ENCODE data around the gene MINK1.
"Not testable (repeated sequence)": the region's sequence is repeated elsewhere in the genome, so short reads cannot be mapped to it uniquely, and the experiment has no call there.

The MINK1 gene

DNA sequence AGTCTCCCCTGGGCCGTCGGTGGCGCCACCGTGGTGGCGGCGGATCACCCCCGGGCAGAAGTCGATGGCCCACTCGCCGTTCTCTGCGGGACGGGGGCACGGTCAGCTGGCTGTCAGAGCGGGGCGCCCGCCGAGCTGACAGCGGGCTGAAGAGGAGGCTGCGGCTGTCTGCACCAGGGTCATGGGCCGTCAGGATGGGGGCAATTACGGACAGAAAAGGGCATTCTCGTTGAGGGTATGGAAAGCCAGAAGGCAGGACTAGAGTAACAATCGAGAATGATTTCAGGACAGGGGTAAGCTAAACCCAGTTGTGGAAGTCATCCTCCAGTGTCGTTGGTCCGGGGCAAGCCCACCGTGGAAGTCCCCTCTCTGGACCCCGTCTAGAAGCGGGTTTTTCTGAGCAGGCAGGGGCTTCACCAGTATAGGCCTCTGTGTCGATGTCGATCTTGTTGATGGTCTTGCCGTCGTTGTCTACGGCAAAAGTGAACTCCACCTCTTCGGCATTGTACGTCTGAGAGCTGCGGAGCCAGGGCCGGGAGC lies 68.0 kb downstream of the MINK1 start:
- no peak for FAIRE-seq

DNA sequence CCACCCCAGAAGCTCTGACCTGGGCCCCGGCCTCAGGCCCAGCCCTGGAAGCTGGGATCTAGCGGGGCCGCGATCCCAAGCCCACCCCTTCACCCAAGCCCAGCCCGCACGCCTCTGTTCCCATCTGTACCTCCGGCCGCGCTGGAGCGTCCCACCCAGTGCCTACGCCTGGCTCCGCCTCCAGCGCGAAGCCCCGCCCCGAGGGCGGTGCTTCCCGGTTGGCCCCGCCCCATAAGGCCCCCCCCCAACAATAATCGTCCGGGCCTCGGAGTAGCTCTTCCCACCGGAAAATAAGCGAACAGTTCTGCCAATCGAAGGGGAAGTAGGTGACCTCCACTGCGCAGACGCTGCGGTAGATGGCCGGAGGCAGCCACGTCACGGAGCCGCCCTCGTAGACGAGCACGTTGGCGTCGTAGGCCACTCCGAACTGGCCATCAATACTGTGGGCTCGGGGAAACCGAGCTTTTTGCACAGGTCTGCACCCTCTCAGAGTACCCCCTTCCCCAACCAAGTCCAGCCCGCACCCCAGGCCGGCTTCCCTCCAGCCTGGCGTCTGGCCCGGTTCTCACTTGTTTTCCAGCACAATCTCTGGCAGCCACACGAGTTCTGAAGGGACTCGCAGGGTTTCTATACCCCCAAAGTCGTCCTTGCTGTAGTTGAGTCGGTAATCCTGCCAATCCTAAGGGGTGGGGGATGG lies 68.7 kb downstream of the MINK1 start:
- no peak for FAIRE-seq

DNA sequence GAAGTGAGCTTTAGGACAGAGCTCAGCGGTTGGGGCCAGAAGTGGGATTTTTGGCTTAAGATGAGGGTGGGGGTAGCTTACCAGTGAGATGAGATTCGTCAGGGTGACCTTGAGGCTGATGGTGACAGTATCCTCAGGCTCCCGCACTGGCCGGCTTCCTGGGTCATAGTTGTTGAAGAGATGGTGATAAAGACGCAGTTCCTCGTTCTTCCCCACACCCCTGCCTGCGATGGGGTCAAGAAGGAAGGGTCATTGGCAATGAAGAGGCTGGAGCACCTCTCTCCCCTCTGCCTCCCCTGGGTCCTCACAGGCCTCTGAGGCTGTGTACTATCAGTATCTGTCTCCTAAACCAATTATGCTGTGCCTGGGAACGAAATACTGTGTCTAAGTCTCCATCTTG lies 69.4 kb downstream of the MINK1 start:
- no peak for FAIRE-seq

DNA sequence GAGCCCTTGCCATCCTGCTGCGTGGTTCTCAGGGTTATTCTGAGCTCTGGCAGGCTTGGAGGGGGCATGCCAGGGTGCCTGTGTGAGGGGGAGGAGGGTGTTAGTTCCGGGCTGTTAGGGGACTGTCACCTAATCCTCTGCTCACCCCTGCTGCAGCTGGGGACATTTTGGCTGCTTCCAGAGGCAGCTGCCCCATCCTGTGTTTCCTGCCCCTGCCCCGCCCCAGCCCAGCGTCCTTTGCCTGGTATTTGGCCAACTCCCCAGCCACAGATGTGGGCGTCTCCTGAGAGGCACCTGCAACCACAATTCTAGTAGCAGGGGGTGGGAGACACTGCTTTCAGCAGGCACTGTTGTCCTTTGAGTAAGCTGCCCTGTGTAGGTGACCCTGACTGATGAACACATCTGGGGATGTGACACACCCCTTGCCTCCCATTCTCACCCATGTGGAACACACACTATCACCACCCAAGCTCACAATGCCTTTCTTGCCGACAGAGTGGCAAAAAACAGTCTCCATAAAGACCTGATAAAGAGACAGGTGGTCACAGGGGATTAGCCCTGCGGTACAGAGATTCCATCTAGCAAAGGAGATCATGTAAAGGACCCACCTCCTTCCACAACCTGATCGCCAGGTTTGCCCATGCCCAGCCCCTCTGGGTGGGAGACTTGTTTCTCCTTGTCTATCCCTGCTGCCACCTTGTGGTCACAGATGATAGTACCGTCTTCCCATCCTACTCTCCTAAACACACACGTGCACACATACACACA lies 70.1 kb downstream of the MINK1 start, which contains the start of gene CHRNE:
Gene CHRNE (minus strand): TSS at position 48 of the 768 bp plus-strand sequence. CDS start 35 bp downstream, at position 13.
- no peak for FAIRE-seq

DNA sequence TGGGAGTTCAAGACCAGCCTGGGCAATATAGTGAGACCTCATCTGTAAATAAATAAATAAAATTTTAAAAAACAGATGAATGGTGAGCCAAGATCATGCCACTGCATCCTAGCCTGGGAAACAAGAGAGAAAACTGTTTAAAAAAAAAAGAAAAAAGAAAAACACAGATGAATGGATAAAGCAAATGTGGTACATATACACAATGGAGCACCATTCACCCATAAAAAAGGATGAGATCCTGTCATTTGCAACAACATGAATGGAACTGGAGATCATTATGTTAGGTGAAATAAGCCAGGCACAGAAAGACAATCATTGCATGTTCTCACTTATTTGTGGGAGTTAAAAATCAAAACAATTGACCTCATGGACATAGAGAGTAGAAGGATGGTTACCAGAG lies 73.5 kb downstream of the MINK1 start:
- not testable (repeated sequence) for FAIRE-seq

DNA sequence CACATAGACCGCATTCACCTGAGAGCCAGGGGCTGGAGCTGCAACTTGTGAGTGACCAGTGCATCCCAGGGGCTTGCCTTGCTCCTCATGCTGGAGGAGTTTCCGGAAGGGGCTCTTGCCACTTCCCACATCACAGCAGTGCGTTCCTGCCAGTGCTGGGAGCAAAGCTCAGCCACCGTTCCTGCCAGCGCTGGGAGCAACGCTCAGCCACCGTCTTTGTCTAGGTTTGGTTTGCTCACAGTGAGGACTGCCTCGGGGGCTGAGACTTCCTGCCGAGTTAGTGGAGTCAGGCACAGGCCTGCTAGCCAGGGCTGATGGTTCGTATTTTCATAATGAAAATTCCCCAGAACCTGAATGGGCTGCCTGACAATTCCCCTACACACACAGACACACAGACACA lies 75.2 kb downstream of the MINK1 start:
- FAIRE-seq = no peak

DNA sequence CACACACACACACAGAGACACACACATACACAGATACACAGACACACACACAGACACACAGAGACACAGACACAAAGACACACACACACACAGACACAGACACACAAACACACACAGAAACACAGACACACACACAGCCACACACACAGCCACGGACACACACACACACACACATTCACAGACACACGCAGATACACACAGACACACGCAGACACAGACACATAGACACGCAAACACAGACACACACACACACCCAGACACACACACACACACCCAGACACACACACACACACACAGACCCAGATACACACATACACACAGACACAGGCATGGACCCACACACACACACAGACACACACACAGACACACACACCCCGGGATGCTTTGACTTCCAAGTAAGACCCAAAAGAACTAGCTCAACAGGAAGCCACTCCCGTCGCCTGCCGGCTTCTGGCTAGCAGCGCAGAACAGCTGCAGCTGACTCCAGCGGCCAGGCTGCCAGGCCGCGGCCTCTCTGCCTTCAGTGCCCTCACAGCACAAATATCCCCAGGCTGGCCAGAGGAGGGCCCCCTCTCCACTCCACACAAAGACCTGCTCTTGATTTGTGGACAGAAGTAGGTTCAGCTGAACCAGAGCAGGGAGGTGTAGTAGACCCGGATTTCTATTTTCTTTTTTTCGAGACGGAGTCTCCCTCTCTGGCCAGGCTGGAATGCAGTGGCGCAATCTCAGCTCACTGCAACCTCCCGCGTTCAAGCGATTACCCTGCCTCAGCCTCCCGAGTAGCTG lies 75.8 kb downstream of the MINK1 start:
- peak; percentile 53 for FAIRE-seq

DNA sequence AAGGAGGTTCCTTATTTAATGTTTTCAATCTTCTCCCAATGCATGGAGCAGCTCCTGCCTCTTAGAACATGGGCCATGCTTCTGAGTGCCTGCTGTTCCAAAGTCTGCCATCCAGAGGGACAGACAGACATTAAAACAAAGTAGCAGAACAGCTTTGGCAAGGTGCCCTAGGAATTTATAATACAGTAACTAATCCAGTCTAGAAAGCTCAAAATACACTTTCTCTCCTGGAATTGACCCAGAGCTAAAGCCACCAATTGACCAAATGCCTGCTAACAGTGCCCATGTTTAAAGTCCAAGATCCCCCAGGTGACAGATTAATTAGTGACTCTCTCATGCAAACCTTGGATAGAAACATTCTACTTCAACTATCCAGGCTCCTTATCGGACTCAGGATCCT lies 80.9 kb downstream of the MINK1 start:
- no peak for FAIRE-seq

DNA sequence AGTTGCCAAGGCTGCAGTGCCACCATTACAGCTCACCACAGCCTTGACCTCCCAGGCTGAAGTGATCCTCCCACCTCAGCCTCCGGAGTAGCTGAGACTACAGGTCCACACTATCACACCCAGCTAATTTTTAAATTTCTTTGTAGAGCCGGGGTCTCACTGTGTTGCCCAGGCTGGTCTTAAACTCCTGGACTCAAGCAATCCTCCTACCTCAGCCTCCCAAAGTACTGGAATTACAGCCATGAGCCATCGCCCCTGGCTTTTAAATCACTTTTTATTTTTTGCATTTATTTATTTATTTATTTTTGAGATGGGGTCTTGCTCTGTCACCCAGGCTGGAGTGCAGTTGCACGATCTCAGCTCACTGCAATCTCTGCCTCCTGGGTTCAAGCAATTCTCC lies 81.4 kb downstream of the MINK1 start:
- not testable (repeated sequence) for FAIRE-seq

DNA sequence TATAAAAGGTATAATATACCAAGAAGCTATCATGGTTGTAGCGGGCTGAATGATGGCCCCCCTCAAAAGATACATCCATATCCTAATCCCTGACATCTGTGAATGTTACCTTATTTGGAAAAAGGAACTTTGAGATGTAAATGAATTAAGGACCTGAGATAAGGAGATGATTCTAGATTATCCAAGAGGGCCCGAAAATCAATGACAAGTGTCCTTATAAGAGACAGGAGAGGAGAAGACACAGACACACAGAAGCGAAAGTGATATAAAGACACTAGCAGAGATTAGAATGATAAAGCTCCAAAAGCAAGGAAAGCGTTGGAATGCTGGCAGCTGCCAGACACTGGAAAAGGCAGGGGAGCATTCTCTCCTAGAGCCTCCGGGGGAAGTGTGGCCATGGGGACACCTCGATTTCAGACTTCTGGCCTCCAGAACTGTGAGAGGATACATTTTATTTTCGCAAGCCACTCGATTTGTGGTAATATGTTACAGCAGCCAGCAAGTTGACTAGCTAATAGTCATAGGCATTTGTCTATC lies 86.4 kb downstream of the MINK1 start:
- FAIRE-seq = no peak

DNA sequence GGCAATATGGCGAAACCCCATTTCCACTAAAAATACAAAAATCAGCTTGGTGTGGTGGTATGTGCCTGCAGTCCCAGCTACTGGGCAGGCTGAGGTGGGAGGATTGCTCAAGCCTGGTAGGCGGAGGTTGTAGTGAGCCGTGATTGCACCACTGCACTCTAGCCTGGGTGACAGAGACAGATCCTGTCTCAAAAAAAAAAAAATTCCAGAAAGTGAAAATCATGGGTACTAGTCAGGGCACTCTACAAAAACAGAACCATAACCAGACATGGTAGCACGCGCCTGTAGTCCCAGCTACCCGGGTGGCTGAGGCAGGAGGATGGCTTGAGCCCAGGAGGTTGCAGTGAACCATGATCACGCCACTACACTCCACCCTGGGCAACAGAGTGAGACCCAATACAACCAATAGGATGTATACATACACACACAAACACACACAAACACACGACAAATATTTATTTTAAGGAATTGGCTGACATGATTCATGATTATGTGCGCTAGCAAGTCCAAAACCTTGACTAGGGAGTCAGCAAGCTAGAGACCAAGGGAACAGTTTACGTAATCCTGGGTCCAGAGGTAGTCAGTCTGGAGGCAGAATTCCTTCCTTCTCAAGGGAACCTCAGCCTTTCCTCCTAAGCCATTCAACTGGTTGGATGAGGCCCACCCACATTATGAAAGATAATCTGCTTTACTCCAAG lies 87.4 kb downstream of the MINK1 start:
- FAIRE-seq = no peak

DNA sequence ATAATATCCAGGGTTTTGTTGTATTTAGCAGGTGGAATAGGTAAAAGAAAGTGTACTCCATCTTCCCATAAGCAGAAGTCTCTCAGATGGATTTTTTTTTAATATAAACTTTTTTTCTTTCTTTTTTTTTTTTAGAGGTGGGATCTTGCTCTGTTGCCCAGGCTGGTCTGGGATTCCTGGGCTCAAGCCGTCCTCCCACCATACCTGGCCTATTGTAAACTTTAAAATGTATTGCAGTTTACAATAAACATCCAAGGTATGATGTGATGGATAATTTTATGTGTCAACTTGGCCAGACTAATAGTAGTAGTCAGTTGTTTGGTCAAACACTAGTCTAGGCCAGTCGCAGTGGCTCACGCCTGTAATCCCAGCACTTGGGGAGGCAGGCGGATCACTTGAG lies 88.2 kb downstream of the MINK1 start:
- FAIRE-seq = no peak

DNA sequence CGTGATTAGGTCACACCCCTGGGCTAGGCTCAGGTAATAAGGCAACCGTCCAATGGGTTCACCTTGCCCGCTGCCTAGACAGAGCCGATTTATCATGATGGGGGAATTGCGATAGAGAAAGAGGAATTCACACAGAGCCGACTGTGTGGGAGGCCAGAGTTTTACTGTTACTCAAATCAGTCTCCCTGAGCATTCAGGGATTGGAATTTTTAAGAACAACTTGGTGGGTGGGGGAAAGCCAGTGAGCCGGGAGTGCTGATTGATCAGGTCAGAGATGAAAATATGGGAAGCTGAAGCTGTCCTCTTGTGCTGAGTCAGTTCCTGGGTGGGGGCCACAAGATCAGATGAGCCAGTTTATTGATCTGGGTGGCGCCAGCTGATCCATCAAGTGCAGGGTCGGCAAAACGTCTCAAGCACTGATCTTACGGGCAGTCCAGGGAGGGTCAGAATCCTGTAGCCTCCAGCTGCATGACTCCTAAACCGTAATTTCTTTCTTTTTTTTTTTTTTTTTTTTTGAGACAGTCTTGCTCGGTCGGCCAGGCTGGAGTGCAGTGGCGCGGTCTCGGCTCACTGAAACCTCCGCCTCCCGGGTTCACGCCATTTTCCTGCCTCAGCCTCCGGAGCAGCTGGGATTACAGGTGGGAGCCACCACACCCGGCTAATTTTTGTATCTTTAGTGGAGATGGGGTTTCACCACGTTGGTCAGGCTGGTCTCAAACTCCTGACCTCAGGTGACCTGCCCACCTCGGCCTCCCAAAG lies 93.6 kb downstream of the MINK1 start:
- not testable (repeated sequence) for FAIRE-seq

DNA sequence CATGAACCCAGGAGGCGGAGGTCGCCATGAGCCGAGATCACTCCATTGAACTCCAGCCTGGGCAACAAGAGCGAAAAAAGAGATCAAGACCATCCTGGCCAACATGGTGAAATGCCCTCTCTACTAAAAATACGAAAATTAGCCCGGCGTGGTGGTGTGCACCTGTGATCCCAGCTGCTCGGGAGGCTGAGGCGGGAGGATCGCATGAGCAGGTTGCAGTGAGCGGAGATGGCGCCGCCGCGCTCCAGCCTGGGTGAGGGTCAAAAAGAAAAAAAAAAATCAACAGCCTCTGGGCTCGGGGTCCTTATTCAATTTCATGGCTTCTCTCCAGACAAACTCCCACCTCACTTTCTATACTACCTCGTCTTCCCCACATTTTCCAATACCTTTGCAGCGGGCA lies 95.7 kb downstream of the MINK1 start:
- FAIRE-seq = no peak

DNA sequence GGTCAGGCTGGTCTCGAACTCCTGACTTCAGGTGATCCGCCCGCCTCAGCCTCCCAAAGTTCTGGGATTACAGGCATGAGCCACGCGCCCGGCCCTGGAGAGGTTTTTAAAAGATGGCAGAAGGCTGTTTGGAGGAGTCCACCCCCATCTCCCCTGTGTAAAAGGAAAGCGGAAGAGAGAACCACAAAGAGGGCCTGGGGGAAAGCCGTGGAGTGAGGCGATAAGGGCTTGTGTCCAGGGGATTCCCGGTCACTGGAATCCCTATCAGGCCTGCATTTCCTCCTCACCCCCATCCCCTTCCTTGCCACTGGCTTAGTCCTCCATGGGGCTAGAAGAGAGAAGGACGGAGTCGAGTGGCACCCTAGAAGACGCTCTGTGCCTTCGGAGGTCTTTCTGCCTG lies 98.8 kb downstream of the MINK1 start, which contains the start of gene GP1BA:
Gene GP1BA (plus strand): TSS at position 315 of the 400 bp plus-strand sequence. CDS start 328 bp downstream, outside the sequence.
- FAIRE-seq = no peak

DNA sequence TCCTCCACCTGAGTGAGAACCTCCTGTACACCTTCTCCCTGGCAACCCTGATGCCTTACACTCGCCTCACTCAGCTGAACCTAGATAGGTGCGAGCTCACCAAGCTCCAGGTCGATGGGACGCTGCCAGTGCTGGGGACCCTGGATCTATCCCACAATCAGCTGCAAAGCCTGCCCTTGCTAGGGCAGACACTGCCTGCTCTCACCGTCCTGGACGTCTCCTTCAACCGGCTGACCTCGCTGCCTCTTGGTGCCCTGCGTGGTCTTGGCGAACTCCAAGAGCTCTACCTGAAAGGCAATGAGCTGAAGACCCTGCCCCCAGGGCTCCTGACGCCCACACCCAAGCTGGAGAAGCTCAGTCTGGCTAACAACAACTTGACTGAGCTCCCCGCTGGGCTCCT lies 99.6 kb downstream of the MINK1 start:
- FAIRE-seq = no peak

DNA sequence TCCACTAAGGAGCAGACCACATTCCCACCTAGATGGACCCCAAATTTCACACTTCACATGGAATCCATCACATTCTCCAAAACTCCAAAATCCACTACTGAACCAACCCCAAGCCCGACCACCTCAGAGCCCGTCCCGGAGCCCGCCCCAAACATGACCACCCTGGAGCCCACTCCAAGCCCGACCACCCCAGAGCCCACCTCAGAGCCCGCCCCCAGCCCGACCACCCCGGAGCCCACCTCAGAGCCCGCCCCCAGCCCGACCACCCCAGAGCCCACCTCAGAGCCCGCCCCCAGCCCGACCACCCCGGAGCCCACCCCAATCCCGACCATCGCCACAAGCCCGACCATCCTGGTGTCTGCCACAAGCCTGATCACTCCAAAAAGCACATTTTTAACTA lies 100.5 kb downstream of the MINK1 start:
- no peak for FAIRE-seq

DNA sequence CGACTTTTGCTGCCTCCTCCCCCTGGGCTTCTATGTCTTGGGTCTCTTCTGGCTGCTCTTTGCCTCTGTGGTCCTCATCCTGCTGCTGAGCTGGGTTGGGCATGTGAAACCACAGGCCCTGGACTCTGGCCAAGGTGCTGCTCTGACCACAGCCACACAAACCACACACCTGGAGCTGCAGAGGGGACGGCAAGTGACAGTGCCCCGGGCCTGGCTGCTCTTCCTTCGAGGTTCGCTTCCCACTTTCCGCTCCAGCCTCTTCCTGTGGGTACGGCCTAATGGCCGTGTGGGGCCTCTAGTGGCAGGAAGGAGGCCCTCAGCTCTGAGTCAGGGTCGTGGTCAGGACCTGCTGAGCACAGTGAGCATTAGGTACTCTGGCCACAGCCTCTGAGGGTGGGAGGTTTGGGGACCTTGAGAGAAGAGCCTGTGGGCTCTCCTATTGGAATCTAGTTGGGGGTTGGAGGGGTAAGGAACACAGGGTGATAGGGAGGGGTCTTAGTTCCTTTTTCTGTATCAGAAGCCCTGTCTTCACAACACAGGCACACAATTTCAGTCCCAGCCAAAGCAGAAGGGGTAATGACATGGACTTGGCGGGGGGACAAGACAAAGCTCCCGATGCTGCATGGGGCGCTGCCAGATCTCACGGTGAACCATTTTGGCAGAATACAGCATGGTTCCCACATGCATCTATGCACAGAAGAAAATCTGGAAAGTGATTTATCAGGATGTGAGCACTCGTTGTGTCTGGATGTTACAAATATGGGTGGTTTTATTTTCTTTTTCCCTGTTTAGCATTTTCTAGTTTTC lies 101.2 kb downstream of the MINK1 start:
- no peak for FAIRE-seq

DNA sequence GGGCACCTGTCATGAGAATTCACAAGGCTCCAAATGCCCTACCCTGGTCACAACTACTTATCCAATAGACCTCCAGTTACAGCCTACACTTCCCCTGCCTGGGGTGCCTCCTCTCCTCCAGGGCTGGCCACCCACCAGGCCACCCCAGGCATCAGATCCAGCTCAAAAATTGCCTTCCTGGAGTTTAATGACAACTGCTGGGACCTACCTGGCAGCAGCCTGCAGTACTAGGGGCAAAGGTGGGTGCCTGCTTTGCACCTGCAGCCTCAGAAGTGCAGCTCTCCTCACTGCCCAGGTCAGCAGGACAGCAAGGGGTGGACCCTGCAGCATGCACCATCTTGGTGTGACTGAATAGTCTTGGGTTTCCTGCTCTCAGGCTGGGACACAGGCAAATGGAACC lies 102.5 kb downstream of the MINK1 start:
- no peak for FAIRE-seq

DNA sequence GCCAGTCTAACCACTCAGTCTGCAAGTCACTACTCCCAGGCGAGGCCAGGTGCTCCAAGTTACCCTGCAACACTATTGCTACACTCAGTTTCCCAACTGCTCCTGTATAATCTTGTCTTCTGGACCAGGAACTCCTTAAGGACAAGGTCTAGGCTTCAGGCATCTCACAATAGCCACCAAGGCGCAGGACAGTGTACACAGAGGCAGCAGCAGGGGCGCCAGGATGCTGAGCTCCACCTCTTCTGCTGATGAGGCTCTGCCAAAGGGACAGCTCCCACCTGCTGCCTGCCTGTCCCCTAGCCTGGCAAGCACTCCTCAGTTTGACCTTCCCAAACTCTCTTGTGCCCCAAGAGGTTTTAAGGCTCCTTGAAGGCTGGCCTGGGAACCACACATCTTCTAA lies 103.3 kb downstream of the MINK1 start:
- FAIRE-seq = no peak

DNA sequence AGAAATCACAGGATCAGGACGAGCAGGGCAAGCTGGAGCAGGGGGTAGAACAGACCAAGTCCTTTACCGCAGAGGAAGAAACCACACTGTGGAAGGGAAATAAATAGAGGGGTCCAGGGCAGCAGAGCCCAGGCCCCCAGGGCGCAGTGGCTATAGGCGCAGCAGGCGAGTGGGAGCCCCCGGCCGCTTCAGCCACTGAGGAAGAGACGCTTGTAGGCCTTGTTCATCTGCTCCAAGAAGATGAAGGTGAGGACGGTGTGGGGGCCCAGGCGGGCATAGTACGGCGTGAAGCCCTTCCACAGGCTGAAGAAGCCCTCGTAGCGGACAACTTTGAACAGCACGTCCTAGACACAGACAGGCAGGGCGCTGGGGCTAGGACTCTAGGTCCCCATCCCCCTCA lies 104.4 kb downstream of the MINK1 start:
- no peak for FAIRE-seq

Measured in TTC549 (cell line).